UCSD-AML1 (cell line): ENCODE measurements around the gene SLC7A11.

Experiments
- DNase-seq: peaks from one replicate; lab custom pipeline; 2025; ENCODE audit not compliant: unreplicated experiment; lab: John Stamatoyannopoulos, UW

The SLC7A11 gene

DNA sequence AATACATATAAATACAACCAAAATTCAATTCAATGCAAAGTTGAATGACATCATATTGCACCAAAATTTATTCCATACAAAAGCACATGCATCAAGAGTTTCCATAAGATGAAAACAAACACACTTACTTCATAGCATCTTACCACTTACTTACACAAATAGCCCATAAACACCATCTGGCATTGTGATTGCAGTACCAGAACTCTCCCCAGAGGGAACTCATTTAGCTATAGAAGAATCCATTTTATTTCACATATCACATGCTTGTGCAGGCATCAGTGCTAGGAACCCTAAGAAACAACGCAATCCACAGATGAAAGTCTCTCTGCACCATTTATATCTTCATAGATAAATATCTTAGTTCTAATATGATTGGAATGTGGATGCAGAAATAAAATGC lies 77.9 kb downstream of the SLC7A11 start:
- no peak for DNase-seq

DNA sequence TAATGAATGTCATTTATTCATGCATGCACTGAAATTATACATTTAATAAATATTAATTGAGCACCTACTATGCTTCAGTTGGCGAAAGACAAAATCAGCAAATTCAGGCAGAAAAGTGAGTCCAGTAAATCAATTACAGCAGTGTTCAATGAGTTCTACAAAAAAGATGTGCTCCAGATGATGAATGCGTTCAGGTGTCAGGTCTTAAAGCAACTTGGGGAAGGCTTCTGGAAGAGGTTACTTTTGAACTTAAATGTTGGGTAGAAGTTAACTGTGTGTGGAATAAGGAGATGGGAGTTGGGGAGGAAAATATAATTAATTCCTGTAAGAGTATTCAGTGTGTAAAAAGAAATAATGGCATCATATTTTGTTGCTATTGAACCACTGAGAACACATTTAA lies 79.0 kb downstream of the SLC7A11 start:
- no peak for DNase-seq

DNA sequence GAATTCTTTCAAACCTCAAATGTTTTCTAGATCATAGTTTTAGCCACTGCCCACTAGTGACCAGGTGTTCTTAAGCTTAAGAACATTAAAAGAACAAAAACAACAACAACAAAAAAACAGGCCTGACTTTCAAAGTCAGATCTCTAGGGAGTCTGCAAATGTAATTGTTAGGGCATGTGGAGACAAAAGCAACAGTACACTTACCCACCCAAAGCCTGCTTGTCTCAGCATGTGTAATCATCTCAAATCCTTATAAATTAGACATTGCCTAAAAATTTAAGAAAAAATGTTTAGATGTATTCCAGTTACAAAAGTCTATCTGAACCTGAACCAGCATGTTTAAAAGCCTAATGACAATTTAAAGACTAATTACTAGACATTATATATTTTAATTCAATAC lies 79.9 kb downstream of the SLC7A11 start:
- DNase-seq, result no peak

DNA sequence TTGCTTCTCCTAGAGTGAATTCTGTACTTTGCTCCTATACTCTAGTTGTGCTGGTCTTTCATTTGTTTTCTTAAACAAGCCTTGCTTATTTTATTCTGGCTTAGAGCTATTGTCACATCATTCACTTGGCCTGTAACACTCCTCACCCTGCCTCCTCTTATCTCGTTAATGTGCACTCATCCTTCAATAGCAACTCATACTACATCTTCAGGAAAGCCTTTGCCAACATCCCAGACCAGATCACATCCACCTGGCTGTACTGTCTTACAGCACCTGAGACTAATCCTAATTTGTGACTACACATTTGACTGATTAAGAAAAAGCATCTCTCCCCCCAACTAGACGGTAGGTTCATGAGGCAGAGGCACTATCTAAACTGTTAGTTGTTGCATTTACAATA lies 80.8 kb downstream of the SLC7A11 start:
- no peak for DNase-seq

DNA sequence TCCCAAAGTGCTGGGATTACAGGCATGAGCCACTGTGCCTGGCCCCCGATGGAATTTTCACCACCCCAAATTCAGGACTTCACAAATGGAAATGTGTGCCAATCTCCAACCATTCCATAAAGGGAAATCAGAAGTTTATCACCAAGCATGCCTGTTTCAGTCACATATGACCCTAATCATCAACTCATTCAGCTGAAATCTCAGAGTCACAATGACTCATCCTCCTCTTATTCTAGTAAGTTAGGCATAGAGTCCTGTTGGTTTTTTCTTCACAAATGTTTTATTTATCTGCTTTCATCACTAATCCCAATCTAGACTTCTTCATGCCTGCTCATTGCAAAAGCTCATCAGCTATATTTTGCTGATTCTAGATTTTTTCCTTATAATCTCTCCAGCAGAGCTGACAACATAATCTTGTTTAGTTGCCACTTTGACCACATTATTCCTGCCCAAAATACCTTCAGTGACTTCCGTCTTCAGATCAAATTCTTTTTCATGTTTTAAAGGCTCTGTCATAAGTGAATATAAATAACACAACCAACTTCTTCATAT lies 83.3 kb downstream of the SLC7A11 start:
- DNase-seq, result no peak

DNA sequence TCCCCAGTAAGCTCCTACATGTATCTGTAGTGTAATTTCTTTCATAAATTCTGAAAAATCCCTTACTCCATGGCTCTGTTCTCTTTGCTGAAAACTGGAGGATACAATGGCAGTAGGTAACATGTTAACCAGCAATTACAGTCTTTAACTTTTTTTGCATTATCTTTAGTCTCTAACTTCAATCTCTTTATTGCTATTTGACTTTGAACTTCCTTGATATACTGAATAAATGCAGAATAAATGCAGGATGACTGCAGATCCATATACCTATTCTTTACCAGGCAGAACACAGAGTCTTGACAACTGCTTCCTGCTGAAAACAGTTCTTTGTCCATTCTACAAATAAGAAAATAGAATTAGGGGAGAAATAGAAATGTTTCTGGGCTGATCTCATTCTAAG lies 101.3 kb downstream of the SLC7A11 start:
- DNase-seq, result no peak

DNA sequence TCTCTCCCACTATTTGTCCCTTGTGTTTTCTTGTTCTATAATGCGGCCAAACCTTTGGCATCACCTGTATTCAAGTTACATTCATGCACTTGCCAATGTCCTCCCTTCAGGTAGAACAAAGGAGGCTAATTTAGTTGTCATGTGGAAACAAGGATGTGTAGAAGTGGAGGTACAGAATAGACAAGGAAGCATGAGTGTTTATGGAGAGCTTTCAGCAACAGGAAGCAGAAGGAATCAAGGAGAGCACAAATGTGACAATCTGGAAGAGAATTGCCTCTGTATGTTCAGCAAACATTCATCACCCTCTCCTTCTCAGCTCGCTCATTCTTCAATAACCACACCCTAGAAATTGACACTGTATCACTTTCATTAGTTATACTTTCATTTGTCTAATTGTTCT lies 103.4 kb downstream of the SLC7A11 start:
- no peak for DNase-seq

DNA sequence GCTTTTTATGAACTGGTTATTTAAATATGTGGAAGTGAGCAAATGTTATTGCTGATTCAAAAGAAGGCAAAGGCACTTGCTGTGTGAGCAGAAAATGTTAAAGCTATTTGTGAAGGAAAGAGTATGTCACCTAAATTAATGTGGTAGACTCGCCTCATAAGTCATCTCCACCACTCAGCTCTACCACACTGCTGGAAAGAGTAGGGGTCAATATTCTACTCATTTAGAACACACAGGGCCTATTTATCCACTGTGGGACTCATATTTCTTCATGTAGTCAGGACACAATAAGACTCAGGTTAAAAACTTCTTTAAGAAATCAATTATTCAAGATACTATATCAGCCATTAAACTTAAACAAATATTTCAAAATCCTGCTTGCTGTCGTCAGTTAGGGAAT lies 106.5 kb downstream of the SLC7A11 start:
- no peak for DNase-seq

DNA sequence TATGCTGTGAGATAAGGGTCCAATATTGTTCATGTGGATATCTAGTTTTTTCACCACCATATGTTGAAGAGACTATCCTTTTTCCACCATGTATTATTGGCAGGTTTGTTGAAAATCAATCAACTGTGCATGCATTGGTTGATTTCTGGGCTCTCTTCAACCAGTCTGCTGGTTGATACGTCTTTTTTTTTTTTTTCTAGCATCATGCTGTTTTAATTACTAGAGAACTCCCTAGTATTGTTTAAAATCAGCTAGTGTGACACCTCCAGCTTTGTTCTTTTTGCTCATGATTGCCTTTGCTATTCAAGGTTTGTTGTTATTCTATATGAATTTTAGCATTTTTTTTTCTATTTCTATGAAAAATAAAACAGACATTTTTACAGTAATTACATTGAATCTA lies 123.9 kb downstream of the SLC7A11 start:
- DNase-seq, result no peak

DNA sequence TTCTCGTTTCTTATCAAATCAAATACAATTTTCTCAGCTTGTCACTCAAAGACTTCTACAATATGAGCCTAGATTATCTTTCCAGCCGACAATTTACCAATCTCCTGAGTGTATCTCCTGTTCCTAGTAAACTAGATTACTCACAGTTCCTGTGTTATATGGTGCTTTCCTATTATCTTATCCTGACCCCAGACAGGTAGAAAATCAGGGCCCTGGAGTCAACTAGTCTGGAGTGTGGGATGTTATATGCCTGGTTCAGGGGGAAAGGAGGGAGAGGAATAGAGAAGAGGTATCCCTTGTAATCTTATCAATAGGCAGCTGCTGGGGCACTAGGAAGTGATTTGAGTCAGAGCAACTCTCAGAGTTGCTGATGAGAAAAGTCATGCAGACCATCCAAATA lies 127.1 kb downstream of the SLC7A11 start:
- no peak for DNase-seq

DNA sequence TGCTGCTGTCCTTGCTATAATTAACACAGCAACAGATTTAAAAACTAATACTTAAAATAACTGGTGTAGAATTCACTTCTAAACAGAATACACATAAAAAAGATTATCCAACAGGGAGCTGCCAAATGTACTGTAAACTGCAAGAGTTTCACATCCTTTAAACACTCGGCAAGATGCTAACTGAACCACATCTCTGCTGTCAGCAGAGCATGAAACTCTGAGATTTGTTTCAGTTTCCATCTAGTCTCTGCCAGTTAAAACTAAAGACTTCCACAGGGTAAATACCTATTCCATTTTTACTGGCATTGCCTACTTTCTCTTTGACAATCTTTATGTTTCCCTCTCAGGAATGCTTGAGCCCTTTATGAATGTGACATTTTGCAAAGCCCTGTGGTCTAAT lies 127.7 kb downstream of the SLC7A11 start:
- no peak for DNase-seq
